ACC112 (cell line): Measurements from ENCODE around the gene PLD6.
"Not testable (repeated sequence)": the region's sequence is repeated elsewhere in the genome, so short reads cannot be mapped to it uniquely, and the experiment has no call there.

Experiments
- H2AFZ ChIP-seq: fragments of 200-600 bp; sonication (generic); one replicate; pipeline ENCODE4 v1.6.0; 2017; ENCODE audit warnings: antibody characterized with exemption, low read length; ENCODE audit not compliant: unreplicated experiment
- H3K27ac ChIP-seq: fragments of 200-600 bp; sonication (generic); 2 replicates; pipeline ENCODE4 v1.5.1; 2014; ENCODE audit warnings: low read depth, mild to moderate bottlenecking, antibody characterized with exemption, low read length, moderate library complexity
- H3K27me3 ChIP-seq: fragments of 200-600 bp; sonication (generic); 2 replicates; pipeline ENCODE4 v1.6.1; 2014; ENCODE audit warnings: mild to moderate bottlenecking, antibody characterized with exemption, low read length, moderate library complexity, mixed read lengths; ENCODE audit not compliant: insufficient read depth
- H3K36me3 ChIP-seq: fragments of 200-600 bp; sonication (generic); 2 replicates; pipeline ENCODE4 v1.6.1; 2016; ENCODE audit warnings: mild to moderate bottlenecking, antibody characterized with exemption, low read length, moderate library complexity, mixed read lengths; ENCODE audit not compliant: insufficient read depth
- H3K4me1 ChIP-seq: fragments of 200-600 bp; sonication (generic); one replicate; pipeline ENCODE4 v1.6.1; 2016; ENCODE audit warnings: low read length, mixed read lengths; ENCODE audit not compliant: insufficient read depth, unreplicated experiment, control insufficient read depth
- H3K4me3 ChIP-seq: fragments of 200-600 bp; sonication (generic); 2 replicates; pipeline ENCODE4 v1.5.1; 2014; ENCODE audit warnings: mild to moderate bottlenecking, low read depth, low read length
- H3K79me2 ChIP-seq: fragments of 200-600 bp; sonication (generic); one replicate; pipeline ENCODE4 v1.6.0; 2016; ENCODE audit warnings: low read length; ENCODE audit not compliant: control insufficient read depth, unreplicated experiment, insufficient read depth

Gene PLD6

DNA sequence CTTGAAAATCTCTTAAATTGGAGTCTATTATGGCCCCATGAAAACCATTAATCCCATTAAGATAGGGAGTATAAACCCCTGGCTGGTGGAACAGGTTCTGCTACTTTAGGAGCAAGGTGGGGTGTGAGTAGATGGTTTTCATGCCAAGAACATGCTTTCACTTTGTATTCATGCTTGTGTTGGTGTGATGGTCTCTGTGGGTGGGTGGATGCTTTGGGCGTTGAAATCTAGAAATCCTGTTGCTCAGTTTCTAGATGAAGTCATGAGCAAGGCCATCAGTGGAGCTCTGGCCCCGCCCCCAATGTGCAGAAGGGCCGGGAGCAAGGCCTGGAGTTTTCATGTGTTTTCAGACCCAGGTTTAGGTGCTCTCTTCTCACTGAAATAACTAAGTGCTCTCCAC lies 20.1 kb downstream of the PLD6 start:
- Histone ChIP-seq H3K36me3 (peaks cover 22% of the 10 kb centered on the region; the same call in 1 of the 2 replicates), H2AFZ (no peak overlapping the region), H3K27me3 (no peaks in the 10 kb centered on the region), H3K79me2 (no peaks in the 10 kb centered on the region), H3K4me1 (peaks cover 15% of the 10 kb centered on the region), H3K27ac (no peak overlapping the region), H3K4me3 (no peak overlapping the region)

DNA sequence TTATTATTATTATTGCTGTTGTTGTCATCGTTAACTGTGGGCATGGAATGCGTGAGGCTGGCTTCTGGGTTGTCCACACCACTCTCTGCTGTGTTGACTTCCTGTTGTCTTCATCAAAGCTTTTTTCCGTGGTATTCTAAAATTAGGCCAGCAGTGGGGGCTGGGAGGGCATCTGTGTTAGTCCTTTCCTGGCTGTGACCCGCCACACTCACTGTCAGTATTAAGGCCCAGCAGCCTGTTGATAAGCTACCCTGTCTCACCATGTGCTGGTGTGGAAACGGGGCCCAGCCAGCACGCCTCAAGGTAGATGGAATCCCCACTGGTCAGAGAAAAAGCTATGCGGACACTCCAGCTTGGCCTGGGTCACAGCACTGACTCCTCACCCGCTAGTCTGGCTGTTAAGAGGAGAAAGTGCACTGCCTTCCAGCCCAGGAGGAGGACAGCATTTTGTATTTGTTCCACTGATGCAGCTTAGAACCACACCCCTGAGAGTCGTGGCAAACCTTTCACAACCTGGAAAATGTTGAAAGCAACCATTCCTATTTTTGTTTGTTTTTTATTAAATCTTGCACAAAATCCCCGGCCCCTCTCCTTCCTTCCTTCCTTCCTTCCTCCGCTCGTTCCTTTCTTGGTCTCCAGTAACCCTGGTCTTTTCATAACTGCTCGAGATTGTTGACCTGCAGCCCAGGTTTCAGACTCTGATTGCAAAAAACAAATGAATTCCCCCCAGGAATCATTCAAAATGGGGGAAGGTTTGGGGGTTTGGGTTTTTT lies 21.0 kb downstream of the PLD6 start:
- not testable (repeated sequence) for H3K4me3 ChIP-seq, H3K27ac ChIP-seq, H3K79me2 ChIP-seq, H3K4me1 ChIP-seq, H2AFZ ChIP-seq, H3K27me3 ChIP-seq
- peaks cover 22% of the 10 kb centered on the region; the same call in 1 of the 2 replicates for H3K36me3 ChIP-seq

DNA sequence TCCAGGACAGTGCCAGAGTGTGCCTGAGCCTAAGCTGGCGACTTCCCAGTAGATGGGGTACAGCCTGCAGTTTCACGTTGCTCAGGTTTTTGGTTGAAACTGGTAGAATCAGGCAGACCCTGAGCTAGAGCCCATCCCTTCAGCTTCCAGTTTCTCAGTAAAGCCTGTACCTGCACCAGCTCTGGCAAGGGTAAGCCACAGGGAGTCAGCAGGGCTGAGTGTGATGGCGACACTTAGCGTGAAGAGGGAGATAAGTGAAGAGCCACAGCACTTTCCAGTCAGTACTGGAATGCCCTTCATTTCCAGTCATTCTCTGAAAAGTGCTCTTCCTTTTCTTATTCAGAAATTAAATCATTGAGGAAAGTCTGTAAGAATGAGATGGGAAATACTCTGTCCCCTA lies 22.4 kb downstream of the PLD6 start:
- Histone ChIP-seq H3K27me3 (no peaks in the 10 kb centered on the region), H3K27ac (no peak overlapping the region), H3K4me3 (no peak overlapping the region), H3K36me3 (peaks cover 22% of the 10 kb centered on the region; the same call in 1 of the 2 replicates), H3K4me1 (no peaks in the 10 kb centered on the region), H3K79me2 (no peaks in the 10 kb centered on the region), H2AFZ (no peak overlapping the region)

DNA sequence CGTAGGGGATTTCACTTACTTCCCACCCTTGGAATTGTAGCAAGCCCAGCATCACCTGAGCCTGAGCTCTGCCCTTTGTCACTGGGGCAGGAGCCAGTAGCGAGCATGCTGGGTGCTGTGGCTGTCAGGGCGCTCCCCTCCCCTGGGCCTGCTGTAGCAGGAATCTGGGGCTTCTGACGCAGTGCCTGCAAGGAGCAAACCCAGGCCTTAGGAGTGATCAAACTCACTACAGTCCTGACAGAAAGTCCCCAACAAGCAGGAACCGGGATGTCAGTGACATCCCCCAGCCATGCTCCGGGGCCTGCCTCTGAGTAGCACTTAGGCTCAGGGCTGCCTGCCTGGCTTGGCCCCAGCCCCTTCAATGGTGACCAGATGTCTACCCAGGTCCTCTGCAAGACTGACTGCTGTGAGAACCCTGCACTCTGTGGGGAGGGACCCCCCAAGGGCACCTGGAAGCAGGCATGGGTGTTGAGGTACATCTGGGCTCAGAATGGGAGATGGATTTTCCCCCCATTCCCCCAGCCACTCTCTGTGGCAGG lies 23.5 kb downstream of the PLD6 start:
- H3K27me3 ChIP-seq = no peaks in the 10 kb centered on the region
- H3K36me3 ChIP-seq = peaks cover 26% of the 10 kb centered on the region; the same call in 1 of the 2 replicates
- H3K4me1 ChIP-seq = no peaks in the 10 kb centered on the region
- H3K4me3 ChIP-seq = no peak overlapping the region
- H3K27ac ChIP-seq = no peak overlapping the region
- H2AFZ ChIP-seq = no peak overlapping the region
- no peaks in the 10 kb centered on the region for H3K79me2 ChIP-seq

DNA sequence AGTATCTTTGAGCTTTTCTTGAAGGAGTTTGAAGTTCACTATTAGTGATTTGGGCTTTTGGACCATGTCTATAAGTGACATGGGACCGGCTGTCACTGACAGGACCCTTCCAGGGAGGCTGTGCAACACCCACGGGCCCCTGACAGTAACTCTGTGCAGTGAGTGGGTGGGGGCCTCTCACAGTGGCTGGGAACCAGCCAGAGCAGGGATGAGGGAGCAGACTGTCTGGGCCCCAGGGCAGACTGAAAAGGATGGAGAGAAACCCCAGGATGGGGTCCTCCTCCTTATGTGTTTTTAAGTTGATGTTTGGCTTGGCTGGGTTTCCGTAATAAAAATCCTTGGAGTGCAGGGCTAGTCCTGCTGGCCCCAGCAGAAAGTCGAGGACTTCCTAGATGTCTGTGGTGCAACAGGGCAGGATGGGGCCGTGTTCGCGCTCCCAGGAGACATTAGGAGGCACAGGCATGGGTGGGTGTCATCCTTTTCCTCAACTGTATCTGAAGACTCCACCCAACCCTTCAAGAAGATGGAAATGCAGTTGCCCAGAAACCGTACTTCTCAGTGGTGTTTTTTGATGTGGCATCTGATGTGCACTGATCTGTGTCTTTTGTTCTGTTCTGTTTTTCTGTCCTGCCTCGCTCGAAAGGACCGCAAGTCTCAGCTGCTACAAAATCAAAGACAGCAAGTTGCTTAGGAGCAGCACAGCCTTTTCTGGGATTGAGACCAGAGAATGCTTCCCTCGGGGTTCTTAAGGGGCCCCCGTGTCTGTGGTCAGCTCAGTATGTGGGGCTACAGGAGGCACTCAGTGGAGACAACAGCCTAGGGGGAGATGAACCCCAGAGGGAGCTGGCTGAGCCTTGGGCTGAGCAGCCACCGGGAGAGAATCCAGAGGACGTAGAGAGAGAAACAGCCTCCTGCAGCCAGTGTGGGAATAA lies 24.2 kb downstream of the PLD6 start:
- H2AFZ ChIP-seq = no peak overlapping the region
- no peaks in the 10 kb centered on the region for H3K4me1 ChIP-seq
- no peaks in the 10 kb centered on the region for H3K27me3 ChIP-seq
- peaks cover 29% of the 10 kb centered on the region; the same call in 1 of the 2 replicates for H3K36me3 ChIP-seq
- H3K27ac ChIP-seq = no peak overlapping the region
- H3K4me3 ChIP-seq = no peak overlapping the region
- H3K79me2 ChIP-seq = no peaks in the 10 kb centered on the region

DNA sequence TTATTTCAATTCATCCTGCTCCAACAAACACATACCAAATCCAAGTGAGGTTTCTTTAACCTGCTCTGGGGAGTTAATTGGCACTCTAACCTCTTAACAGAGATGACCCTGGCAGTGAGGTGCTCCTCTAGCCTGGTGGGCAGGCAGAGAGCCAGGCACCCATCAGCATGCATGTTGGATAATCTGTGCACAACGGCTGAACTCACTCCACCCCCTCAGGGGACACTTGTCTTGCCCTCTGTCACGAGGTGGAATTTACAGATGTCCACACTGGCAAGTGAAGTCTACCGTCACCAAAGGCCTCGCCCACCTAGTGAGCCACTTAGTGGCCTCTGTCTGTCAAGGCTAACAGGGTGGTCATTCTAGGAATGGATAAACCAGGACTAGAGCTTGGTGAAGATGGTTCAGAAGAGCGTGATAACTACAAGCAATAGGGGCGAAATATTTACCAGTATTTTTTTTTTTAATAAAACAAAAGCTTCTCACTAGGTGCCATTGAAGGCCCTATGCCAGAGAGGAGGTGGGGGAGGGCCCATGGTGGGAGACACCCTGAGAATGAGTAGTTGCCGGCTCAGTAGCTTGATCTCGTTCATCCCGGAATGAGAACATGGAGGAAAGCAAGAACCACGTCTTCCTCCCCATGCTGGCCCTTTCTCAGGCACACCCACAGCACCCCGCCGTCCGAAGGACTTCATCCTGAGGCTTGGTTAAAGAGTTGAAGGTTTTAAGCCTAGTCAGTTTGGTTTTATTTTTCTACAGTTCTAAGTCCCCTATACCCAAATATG lies 25.2 kb downstream of the PLD6 start:
- Histone ChIP-seq H3K27me3 (no peaks in the 10 kb centered on the region), H3K4me1 (no peaks in the 10 kb centered on the region), H3K4me3 (no peak overlapping the region), H3K27ac (no peak overlapping the region), H3K36me3 (peaks cover 34% of the 10 kb centered on the region; the same call in 1 of the 2 replicates), H3K79me2 (no peaks in the 10 kb centered on the region), H2AFZ (no peak overlapping the region)

DNA sequence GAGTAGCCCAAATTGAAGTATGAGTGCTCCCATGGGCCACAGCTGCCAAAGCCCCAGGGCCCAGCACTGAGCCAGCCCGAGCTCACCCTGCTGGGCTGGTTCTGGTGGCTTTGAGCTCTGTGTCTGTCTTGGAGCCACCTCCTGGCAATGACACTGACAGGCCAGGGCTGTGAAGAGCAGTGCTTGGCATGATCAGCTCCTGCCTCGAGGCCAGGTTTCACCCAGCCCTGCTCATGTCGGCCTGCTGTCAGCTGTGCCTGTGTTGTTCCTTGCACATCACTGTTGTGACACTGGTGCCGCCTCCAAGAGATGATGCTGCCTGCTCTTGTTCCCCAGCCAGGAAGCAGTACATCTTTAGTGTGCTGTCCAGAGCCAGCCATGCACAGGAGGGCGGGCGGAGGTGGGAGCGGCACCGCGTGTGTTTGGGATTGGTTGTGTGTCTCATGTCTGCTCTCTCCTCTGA lies 26.0 kb downstream of the PLD6 start:
- peaks cover 38% of the 10 kb centered on the region; the same call in 1 of the 2 replicates for H3K36me3 ChIP-seq
- H3K4me1 ChIP-seq = no peaks in the 10 kb centered on the region
- H3K4me3 ChIP-seq = no peak overlapping the region
- H3K27me3 ChIP-seq = no peaks in the 10 kb centered on the region
- H3K27ac ChIP-seq = no peak overlapping the region
- H3K79me2 ChIP-seq = no peaks in the 10 kb centered on the region
- no peak overlapping the region for H2AFZ ChIP-seq

DNA sequence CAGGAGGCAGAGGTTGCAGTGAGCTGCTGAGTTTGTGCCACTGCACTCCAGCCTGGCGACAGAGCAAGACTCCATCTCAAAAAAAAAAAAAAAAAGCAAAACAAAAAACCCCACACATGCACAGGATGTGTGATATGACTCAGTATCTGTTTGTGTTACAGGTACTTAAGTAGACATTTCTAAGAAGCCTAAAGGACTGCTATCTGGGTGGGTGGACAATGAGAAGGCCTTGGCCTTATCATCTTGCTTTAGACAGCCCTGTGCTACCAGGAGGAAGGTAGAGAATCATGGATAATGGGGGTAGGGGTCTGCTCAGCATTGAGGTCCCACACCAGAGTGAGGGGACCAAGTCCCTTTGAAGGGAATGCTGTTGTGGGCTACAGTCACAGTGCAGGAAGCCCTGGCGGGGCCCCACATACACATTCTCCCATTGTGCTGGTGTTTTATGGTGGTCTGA lies 26.7 kb downstream of the PLD6 start:
- H3K79me2 ChIP-seq = no peaks in the 10 kb centered on the region
- peaks cover 36% of the 10 kb centered on the region; the same call in 1 of the 2 replicates for H3K36me3 ChIP-seq
- H3K27me3 ChIP-seq = no peaks in the 10 kb centered on the region
- H2AFZ ChIP-seq = no peak overlapping the region
- H3K27ac ChIP-seq = no peak overlapping the region
- H3K4me3 ChIP-seq = no peak overlapping the region
- no peaks in the 10 kb centered on the region for H3K4me1 ChIP-seq

DNA sequence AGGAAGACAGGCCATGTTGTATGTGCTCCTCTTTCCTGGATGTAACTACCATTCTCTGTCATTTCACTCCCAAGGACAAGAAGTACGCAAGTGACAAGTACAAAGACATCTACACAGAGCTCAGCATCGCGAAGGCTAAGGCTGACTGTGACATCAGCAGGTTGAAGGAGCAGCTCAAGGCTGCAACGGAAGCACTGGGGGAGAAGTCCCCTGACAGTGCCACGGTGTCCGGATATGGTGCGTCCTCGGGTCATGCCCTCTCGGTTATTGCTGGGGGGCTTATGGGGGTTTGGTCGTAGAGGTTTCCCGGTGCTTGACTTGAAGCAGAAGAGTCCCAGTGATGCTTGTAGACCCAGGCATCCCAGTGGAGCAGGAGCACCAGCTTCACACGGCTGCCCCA lies 29.0 kb downstream of the PLD6 start:
- H3K4me1 ChIP-seq = no peaks in the 10 kb centered on the region
- no peak overlapping the region for H3K27ac ChIP-seq
- H3K79me2 ChIP-seq = no peaks in the 10 kb centered on the region

DNA sequence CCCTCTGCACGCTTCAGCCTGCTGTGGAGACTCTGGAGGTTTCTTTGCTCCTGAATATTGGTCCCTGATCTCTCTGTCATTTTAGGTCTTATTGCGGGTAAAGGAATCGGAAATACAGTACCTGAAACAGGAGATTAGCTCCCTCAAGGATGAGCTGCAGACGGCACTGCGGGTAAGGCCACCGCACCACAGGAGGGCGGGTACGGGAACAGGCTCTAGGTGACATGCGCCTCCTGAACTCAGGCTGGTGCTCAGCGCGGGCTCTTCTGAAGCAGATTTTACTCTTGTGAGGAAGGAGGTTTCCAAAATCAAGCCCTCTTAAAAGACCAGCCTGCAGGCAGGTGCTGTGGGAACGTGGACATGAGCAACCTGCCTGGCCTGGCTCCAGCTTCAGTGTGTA lies 29.8 kb downstream of the PLD6 start:
- no peak overlapping the region for H2AFZ ChIP-seq
- H3K36me3 ChIP-seq = peaks cover 35% of the 10 kb centered on the region
- no peaks in the 10 kb centered on the region for H3K4me1 ChIP-seq
- no peaks in the 10 kb centered on the region for H3K27me3 ChIP-seq
- H3K79me2 ChIP-seq = no peaks in the 10 kb centered on the region
- H3K27ac ChIP-seq = no peak overlapping the region
- H3K4me3 ChIP-seq = no peak overlapping the region

More for the DNA sequence above, 29.0 kb downstream of the PLD6 start:
- Histone ChIP-seq H3K4me3 (no peak overlapping the region), H3K36me3 (peaks cover 35% of the 10 kb centered on the region), H3K27me3 (no peaks in the 10 kb centered on the region), H2AFZ (no peak overlapping the region)
